A549 (cell line): Measurements from ENCODE around the gene ASB5.

Source experiments
- HOXA7 ChIP-seq: fragments of 250-450 bp; sonication (Bioruptor Pico); IDR thresholded peaks from 2 replicates; pipeline ENCODE4 v1.5.0; 2020; ENCODE audit warnings: mild to moderate bottlenecking, moderate library complexity
- JUN ChIP-seq, 2 experiments: fragments of >200 bp; sonication (Bioruptor Twin); formaldehyde crosslinking; IDR thresholded peaks; 2 replicates in 1 of 2; 3 replicates in 1 of 2; pipeline ENCODE4 v1.6.1; 2016 to 2017
- KDM1A ChIP-seq: fragments of 200-600 bp; sonication (generic); IDR thresholded peaks from 2 replicates; pipeline ENCODE4 v1.6.1; 2016; ENCODE audit warnings: low read depth, mild to moderate bottlenecking
- MYC ChIP-seq: IDR thresholded peaks from 2 replicates; pipeline ENCODE4 v1.6.1; 2012; ENCODE audit warnings: mild to moderate bottlenecking, inconsistent platforms, low read length, improper control_type of control experiment, borderline replicate concordance
- POLR2A ChIP-seq: IDR thresholded peaks from 2 replicates; pipeline ENCODE4 v1.6.1; 2012; ENCODE audit warnings: mild to moderate bottlenecking, low read length
- POLR2AphosphoS2 ChIP-seq: conservative IDR thresholded peaks from 2 replicates; pipeline ENCODE4 v1.6.1; 2012; ENCODE audit warnings: low read length, improper control_type of control experiment, inconsistent platforms
- RAD21 ChIP-seq, 2 experiments: fragments of >200 bp in 1 of 2; sonication (Bioruptor Twin) in 1 of 2; formaldehyde crosslinking in 1 of 2; IDR thresholded peaks in 1 of 2; conservative IDR thresholded peaks in 1 of 2; 2 replicates in 1 of 2; 3 replicates in 1 of 2; pipeline ENCODE4 v1.6.1; 2012 to 2018; ENCODE audit warnings: inconsistent platforms in 1 of 2
- SMC3 ChIP-seq: fragments of >200 bp; sonication (Bioruptor Twin); formaldehyde crosslinking; IDR thresholded peaks from 3 replicates; pipeline ENCODE4 v1.6.1; 2018; ENCODE audit warnings: inconsistent platforms
- SREBF2 ChIP-seq: fragments of 450-650 bp; IDR thresholded peaks from 2 replicates; pipeline ENCODE4 v1.6.1; 2014; ENCODE audit warnings: mild to moderate bottlenecking, moderate library complexity
- TP53 ChIP-seq: fragments of 250-450 bp; sonication (Bioruptor Pico); IDR thresholded peaks from 2 replicates; pipeline ENCODE4 v1.5.0; 2021; ENCODE audit warnings: mild to moderate bottlenecking, moderate library complexity
- TF ChIP-seq, protein P1 (sequence below): fragments of >200 bp; sonication (Bioruptor Twin); formaldehyde crosslinking; IDR thresholded peaks from 3 replicates; pipeline ENCODE4 v1.5.1; 2016
- TF ChIP-seq, protein P2 (sequence below): IDR thresholded peaks from 2 replicates; pipeline ENCODE4 v1.6.1; 2012

- TF ChIP-seq, protein P1, sequence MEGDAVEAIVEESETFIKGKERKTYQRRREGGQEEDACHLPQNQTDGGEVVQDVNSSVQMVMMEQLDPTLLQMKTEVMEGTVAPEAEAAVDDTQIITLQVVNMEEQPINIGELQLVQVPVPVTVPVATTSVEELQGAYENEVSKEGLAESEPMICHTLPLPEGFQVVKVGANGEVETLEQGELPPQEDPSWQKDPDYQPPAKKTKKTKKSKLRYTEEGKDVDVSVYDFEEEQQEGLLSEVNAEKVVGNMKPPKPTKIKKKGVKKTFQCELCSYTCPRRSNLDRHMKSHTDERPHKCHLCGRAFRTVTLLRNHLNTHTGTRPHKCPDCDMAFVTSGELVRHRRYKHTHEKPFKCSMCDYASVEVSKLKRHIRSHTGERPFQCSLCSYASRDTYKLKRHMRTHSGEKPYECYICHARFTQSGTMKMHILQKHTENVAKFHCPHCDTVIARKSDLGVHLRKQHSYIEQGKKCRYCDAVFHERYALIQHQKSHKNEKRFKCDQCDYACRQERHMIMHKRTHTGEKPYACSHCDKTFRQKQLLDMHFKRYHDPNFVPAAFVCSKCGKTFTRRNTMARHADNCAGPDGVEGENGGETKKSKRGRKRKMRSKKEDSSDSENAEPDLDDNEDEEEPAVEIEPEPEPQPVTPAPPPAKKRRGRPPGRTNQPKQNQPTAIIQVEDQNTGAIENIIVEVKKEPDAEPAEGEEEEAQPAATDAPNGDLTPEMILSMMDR: no peak
- TF ChIP-seq RAD21 (conservative IDR thresholded peaks at IDR 0.05 in 1 of 2, IDR thresholded peaks at IDR 0.05 in 1 of 2) (no peak), SMC3 (no peak), JUN (IDR thresholded peaks at IDR 0.05) (no peak), SREBF2 (no peak), POLR2AphosphoS2 (no peak), MYC (no peak), TP53 (CRISPR knock-in tag) (no peak), KDM1A (no peak), HOXA7 (CRISPR knock-in tag) (no peak), POLR2A (no peak)
- TF ChIP-seq, protein P2, sequence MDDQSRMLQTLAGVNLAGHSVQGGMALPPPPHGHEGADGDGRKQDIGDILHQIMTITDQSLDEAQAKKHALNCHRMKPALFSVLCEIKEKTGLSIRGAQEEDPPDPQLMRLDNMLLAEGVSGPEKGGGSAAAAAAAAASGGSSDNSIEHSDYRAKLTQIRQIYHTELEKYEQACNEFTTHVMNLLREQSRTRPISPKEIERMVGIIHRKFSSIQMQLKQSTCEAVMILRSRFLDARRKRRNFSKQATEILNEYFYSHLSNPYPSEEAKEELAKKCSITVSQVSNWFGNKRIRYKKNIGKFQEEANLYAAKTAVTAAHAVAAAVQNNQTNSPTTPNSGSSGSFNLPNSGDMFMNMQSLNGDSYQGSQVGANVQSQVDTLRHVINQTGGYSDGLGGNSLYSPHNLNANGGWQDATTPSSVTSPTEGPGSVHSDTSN: no peak
Measured at GRCh38 chr4:176210101-176210500, 58.9 kb downstream of the ASB5 start.
